Measurements from ENCODE around the gene ZSWIM9. TPM values are rescaled to one million over a fixed set of nuclear protein-coding genes. Genes with fewer than 3 reads are reported as not detected.
"Not testable (repeated sequence)": the region's sequence is repeated elsewhere in the genome, so short reads cannot be mapped to it uniquely, and the experiment has no call there.

The ZSWIM9 gene
- total RNA-seq, 4 donors from 2014 or later: 0.59 to 13.2 (median 4.2) TPM

DNA sequence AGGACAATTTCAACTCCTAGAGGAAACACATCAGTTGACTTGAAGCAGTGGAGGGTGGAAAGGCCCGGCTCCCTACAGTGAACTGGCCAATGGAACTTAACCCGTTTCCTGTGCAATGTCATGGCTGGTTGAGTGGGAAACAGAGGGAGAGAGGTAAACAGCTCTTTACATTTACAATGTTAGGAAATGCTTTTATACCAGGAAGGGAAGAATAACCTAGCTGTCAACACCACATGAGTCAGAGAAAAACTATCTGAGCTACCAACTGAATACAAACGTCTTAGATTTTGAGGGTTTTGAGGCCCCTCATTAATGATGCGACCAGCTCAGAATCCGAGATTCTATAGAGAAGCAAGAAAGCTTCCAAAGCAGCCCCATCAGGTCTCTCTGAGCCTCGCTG lies 48.5 kb downstream of the ZSWIM9 start:
- no peaks in the 10 kb centered on the region for H3K9me3 ChIP-seq
- TF ChIP-seq CTCF (IDR thresholded peaks at IDR 0.05) (no peak), POLR2A (IDR thresholded peaks at IDR 0.05) (no peak)
- no peaks in the 10 kb centered on the region for H3K36me3 ChIP-seq
- no peaks in the 10 kb centered on the region for H3K27me3 ChIP-seq
- H3K27ac ChIP-seq: no peak overlapping the region
- H3K4me3 ChIP-seq: no peak overlapping the region
- intact Hi-C loops (cut with DNase I; ENCODE audit: low total_unique reads): no loop called here
- DNase-seq: no peak
- no peaks in the 10 kb centered on the region for H3K4me1 ChIP-seq

DNA sequence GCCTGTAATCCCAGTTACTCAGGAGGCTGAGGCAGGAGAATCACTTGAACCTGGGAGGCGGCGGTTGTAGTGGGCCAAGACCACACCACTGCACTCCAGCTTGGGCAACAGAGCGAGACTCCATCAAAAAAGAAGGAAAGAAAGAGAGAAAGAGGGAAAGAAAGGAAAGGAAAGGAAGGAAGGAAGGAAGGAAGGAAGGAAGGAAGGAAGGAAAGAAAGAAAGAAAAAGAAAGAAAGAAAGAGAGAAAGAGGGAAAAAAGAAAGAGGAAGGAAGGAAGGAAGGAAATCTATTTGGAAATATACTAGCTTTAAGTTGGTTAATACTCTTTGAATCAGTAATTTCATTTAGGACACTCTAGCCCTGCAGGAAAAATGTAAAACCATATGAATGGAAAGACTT lies 50.3 kb downstream of the ZSWIM9 start:
- DNase-seq; H3K27ac ChIP-seq; H3K4me1 ChIP-seq; H3K36me3 ChIP-seq; H3K27me3 ChIP-seq; H3K9me3 ChIP-seq; H3K4me3 ChIP-seq; intact Hi-C loops (cut with DNase I; ENCODE audit: low total_unique reads): not testable (repeated sequence)

DNA sequence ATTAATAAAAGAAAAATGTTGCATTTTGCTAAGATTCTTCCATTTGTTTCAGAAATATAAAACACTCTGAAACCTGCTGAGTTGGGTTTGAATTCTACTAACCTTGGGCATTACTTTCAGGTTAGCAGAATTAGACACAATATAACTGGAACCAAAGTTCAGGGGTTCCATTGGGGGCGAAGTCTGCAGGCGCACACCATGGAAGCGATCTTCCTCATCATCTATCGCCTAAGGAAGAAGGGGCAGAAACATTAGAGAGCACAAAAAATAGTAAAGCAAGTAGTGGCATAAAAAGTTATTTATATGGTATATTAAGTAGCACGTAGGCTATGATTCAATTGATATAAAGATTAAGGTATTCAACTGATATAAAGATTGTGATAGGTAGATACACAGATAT lies 51.1 kb downstream of the ZSWIM9 start:
- Histone ChIP-seq H3K27ac (no peak overlapping the region), H3K27me3 (no peaks in the 10 kb centered on the region), H3K9me3 (no peaks in the 10 kb centered on the region), H3K36me3 (no peaks in the 10 kb centered on the region), H3K4me3 (no peak overlapping the region), H3K4me1 (no peaks in the 10 kb centered on the region)
- DNase-seq: no peak
- intact Hi-C loops (cut with DNase I; ENCODE audit: low total_unique reads): no loop called here
- no peak for TF ChIP-seq POLR2A (IDR thresholded peaks at IDR 0.05)
- no peak for TF ChIP-seq CTCF (IDR thresholded peaks at IDR 0.05)

- no peak for TF ChIP-seq POLR2A (IDR thresholded peaks at IDR 0.05)
- TF ChIP-seq CTCF (IDR thresholded peaks at IDR 0.05): no peak
- no peak for DNase-seq
- no peaks in the 10 kb centered on the region for H3K27me3 ChIP-seq
- H3K36me3 ChIP-seq: no peaks in the 10 kb centered on the region
- no peaks in the 10 kb centered on the region for H3K9me3 ChIP-seq
- H3K4me3 ChIP-seq: no peak overlapping the region
- H3K27ac ChIP-seq: no peak overlapping the region
- no peaks in the 10 kb centered on the region for H3K4me1 ChIP-seq
- intact Hi-C loops (cut with DNase I; ENCODE audit: low total_unique reads): no loop called here
These were observed 60.2 kb downstream of the ZSWIM9 start for GRCh38 chr19:48230555-48231129.

DNA sequence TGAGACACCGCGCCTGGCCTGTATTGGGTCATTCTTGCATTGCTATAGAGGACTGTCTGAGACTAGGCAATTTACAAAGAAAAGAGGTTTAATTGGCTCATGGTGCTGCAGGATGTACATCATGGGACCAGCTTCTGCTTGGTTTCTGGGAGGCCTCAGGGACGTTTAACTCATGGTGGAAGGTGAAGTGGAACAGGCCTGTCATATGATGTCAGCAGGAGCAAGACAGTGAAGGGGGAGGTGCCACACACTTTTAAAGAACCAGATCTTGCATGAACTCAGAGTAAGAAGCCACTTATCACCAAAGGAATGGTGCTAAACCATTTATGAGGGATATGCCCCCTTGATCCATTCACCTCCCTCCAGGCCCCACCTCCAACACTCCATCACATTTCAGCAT lies 66.6 kb downstream of the ZSWIM9 start:
- Histone ChIP-seq H3K4me3 (no peak overlapping the region), H3K9me3 (no peaks in the 10 kb centered on the region), H3K27ac (no peak overlapping the region), H3K27me3 (no peaks in the 10 kb centered on the region), H3K4me1 (no peaks in the 10 kb centered on the region), H3K36me3 (no peaks in the 10 kb centered on the region)
- TF ChIP-seq CTCF (IDR thresholded peaks at IDR 0.05) (no peak), POLR2A (IDR thresholded peaks at IDR 0.05) (no peak)
- DNase-seq: no peak
- intact Hi-C loops (cut with DNase I; ENCODE audit: low total_unique reads): no loop called here

DNA sequence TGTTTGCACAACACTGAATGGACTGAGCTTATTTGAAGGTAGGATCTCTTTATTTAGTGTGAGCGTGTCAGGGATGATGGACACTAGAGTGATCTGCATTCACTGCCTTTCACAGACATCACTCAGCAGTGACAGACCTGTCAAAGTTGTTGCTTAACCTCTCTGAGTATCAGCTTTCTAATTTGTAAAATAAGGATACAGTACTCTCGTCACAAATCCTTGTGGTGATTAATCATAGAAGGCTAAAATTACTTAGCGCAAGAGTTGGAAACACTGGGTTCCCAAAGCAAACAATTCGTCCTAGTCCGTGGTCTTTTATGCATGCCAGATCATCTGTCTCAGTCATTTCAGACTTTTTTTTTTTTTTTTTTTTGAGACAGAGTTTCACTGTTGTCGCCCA lies 68.6 kb downstream of the ZSWIM9 start:
- H3K4me3 ChIP-seq: no peak overlapping the region
- TF ChIP-seq POLR2A (IDR thresholded peaks at IDR 0.05) (no peak), CTCF (IDR thresholded peaks at IDR 0.05) (no peak)
- no peaks in the 10 kb centered on the region for H3K4me1 ChIP-seq
- no peaks in the 10 kb centered on the region for H3K36me3 ChIP-seq
- H3K27me3 ChIP-seq: no peaks in the 10 kb centered on the region
- intact Hi-C loops (cut with DNase I; ENCODE audit: low total_unique reads): no loop called here
- H3K27ac ChIP-seq: no peak overlapping the region
- H3K9me3 ChIP-seq: no peaks in the 10 kb centered on the region
- no peak for DNase-seq
